Activated effector memory CD4-positive, alpha-beta T cell treated with Interleukin-2 at 50 U/mL for 16 hours (primary cell): ENCODE results near the gene OSER1.

Experiments used
- DNase-seq: peaks from one replicate; pipeline ENCODE4 v3.0.0-alpha.2; 2020

Gene OSER1

GRCh38 chr20:44223721-44224120 is 13.2 kb upstream of the OSER1 start:
- no peak for DNase-seq

DNA sequence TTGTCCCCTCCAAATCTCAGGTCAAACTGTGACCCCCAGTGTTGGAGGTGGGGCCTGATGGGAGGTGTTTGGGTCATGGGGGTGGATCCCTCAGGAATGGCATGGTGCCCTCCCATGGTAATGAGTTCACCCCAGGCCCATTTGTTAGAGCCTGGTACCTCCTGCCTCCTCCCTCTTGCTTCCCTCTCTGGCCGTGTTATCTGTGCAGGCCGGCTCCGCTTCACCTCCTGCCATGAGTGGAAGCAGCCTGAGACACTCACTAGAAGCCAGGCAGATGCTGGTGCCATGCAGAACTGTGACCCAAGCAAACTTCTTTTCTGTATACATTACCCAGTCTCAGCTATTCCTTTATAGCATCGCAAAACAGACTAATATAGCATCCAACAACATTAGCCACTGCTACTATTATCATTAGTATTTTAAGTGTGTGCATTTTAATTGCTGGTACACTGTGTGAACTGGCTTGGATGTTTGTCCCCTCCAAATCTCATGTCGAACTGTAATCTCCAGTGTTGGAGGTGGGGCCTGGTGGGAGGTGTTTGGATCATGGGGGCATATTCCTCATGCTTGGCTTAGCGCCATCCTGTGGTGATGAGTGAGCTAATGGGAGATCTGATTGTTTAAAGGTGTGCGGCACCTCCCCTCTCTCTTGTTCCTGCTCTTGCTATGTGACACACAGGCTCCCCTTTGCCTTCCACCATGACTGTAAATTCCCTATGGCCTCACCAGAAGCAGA is 12.2 kb upstream of the OSER1 start:
- DNase-seq, result no peak

DNA sequence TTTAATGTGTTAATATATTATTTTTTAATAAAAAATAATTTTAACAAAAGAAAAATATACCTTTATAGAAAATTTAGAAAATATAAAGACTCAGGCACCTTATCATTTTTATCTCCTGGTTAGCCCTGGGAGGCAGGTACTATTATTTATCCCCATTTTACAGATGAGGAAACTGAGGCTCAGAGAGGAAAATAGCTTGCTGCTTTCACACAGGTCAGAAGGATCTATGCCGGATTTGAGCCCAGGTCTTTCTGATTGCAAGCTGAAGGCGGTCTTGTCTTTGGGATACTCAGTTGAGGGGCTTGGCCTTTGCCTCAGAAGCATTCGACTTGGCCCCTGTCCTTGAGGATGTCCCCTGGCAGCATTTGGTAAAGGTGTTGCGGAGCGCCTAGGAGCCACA is 11.5 kb upstream of the OSER1 start:
- no peak for DNase-seq

DNA sequence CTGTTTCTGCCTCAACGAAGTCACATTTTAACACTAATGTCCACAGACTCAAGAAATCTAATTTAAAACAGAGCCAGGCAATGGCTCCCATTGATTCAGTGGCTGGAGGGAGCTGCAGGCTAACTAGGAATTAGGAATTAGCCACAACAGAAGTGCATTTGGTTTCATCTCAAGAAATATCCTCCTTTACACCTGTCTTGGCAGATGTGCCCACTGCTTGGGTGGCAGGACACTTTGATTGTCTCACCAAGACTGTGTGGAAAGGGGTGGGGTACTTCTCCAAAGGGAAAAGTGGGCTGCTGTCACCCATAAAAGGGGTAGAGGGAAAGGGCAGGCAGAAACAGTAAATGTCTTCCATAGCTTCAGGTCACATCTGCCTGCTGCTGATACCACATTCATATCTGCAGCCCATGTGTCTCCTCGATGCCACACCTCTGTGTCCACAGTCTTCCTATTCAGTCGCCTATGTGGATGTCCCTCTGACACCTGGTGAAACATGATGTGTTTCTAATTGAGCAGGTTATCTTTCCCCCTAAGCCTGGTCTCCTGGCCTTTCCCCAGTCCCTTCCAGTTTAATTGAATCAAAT is 10.9 kb upstream of the OSER1 start:
- DNase-seq, result no peak

- DNase-seq, result no peak
Observed at GRCh38 chr20:44219791-44220190, 9.2 kb upstream of the OSER1 start.

DNA sequence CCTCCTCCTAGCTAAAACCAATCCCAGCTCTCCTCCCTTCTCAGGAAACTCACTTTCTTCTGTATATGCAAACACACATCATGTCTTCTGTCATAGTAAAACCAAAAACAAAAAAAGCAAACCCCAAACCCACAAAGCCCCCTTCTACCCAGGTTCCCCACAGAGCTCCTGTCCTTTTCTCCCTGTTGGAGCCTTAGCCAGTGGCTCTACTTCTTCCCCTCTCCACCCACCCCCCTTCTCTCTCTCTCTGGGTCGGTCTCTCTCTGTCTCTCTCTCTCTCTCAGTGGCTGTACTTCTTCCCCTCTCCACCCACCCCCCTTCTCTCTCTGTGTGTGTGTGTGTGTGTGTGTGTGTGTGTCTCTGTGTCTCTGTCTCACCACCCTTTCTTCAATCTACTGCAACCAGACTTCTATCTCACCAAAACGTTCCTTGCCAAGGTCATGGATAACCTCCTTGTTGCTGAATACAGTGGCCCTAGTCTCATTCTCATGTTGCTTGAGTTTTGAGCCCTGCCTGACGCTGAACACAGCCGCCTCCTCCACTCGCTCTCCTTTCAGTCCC is 8.7 kb upstream of the OSER1 start:
- DNase-seq, result peak; percentile 2

DNA sequence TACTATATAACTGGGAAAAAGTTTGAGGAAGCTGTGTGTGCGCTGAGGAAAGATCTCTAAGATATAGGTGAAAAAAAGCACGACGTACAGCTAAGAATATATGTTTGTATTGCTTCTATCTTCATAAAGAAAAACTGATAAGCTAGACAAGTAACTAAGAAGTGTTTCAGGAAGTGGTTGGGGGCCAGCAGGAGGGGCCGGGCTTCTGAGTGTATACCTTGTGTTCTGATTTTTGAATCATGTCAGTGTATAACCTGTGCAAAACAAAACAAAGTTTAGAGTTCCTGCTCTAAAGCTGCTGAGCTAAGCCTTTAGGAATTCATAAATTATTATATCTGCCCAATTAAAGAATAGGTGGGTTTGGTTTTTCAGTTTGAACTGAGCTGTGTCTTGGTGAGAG is 7.9 kb upstream of the OSER1 start:
- peak; percentile 51 for DNase-seq

DNA sequence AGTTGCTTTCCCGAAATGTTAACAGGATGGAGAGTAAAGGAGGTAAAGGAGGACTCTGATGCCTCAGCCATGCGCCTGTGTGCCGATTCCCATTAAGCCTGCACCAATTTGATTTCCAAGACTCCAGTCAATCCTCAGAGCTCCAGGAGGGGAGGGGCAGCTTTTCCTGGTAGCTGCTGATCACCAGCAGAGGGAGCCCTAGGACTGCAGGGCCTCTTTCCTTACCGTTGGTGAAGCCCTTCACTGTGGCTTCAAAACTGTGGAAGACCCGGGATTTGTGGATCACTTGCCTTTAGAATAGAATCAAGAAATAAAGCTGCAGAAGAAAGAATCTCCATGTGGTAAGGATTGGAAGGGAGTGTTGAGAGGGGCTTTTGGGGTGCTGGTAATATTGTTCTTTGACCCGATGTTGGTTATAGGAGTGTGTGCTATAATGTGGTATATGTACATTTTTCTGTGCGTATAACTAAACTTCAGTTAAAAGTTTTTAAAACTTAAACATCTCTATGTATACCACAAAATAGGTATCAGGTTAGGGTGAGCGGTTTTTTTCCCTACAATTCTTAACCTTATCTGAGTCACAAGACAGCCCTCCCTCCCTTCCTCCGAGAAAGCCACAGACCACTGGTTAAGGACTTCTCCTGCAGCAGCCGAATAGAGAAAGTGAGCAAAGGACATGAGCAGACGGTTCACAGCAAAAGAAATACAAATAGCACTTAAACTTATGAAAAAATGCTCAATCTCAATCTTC is 6.9 kb upstream of the OSER1 start:
- DNase-seq, result peak; percentile 53

DNA sequence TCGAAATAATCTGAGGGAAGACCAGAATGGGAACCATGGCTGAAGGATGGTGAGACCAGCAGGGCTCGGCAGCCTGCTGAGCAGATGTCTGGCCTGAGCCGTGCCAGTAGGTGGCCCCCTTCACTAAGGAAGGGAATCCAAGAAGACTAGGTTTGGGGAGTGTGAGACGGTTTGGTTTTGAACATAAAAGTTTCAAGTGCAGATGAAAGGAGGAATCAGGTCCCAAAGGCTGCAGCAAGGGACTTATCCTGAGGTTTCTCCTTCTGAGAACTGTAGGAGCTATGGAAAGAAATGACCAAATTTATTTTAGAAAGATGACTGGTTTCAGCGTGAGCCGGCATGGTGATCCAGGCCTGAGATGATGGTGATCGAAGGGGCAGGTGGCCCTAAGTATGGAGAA is 4.6 kb upstream of the OSER1 start:
- peak; percentile 64 for DNase-seq

DNA sequence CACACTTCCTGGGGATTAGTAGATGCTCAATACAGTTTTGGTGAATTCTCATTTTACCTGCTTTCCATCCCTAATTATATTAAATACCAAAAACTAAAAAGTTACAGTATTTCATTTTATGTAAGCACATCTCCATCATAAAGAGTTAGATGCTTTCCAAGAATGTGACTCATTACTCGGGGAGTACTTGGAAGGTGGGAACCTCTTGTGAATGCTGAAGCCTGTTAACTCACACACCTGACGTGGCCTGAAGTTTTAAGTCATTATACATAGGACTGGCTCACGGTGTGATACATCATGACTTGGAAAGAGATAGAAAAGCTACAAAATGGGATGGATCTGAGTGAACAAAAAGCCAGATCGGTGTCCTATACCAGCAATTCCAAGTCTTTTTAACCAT is 2.2 kb upstream of the OSER1 start:
- no peak for DNase-seq

GRCh38 chr20:44211177-44212039 is 837 bp upstream of the OSER1 start:
- DNase-seq, result no peak

DNA sequence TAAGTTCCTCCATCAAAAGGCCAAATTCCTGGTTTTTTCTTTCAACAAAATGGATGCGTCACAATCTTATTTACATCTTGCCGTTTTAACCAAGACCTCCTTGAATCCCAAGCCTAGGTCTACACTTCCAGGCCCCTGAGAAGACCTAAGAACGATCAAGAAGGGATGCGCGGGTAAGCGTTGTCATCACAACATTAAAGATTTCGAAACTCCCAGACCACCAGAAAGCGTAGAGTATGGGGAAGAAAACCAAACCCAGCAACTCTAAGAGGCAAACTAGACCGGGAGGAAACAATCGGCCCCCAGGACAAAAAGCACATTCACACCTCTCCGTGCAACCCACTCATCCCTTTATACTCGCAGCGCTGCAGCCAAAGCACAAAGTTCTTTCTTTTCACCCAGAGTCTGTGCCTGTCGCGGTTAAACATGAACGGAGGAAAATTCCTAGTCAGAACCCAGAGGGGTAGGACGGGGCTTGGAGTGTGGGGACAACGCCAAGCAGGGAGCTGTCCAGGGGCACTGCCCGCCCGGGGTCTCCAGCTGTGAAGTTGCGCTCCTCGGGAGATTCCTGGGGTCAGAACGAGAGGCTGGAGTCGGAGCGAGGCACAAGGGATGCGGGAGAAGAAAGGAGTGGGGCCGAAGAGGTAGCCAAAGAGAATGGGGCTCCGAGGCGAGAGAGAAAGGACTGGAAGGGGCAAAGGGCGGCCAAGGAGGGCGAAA is 725 bp downstream of the OSER1 start:
- DNase-seq, result no peak

GRCh38 chr20:44208770-44209169 is 1.8 kb downstream of the OSER1 start:
- no peak for DNase-seq

DNA sequence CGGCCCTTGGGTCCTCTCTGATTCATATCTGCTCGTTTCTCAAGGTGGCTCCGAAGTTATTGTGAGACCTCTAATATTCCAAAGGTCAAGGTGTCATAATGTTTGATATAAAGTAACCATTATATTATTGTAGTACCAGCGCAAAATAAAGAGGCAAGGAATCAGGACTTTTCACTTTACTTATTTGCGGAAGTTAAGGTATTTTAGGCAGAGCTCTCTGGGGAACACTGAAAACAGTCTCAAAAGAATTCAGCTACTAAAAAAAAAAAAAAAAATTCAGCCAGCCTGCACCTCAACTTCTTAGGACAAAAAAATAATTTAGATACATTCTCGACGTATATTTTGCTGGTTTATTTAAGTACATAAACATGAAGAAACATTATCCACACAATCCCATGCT is 2.4 kb downstream of the OSER1 start:
- DNase-seq, result no peak

GRCh38 chr20:44207126-44207723 is 3.3 kb downstream of the OSER1 start:
- no peak for DNase-seq

DNA sequence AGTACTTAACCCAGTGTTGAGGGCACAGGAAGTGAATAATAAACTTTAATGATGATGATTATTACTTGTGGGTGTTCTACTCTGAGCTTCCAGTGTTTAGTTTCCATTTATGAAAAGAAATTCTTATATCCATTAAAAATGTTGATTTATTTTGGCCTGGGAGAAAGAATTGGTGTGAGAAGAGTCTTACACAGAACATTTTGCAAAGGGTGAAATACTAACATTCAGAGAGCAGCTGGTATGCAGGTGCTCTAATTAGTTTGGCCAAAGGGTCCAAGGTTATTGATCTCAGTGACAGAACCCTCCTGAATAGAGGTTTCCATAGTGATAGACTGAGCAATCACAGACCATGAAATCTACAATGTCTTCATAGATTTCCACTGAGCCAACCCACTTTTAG is 4.4 kb downstream of the OSER1 start:
- no peak for DNase-seq

DNA sequence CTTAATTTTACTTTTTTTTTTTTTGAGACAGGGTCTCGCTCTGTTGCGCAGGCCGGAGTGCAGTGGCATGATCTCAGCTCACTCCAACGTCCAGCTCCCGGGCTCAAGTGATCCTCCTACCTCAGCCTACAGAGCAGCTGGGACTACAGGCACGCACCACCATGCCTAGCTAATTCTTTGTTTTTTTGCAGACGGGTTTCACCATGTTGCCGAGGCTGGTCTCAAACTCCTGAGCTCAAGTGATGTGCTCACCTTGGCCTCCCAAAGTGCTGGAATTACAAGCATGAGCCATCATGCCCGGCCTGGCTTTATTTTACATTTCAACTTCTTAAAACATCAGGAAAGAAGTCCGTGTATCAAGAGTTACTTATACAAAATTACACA is 5.7 kb downstream of the OSER1 start:
- DNase-seq, result no peak

DNA sequence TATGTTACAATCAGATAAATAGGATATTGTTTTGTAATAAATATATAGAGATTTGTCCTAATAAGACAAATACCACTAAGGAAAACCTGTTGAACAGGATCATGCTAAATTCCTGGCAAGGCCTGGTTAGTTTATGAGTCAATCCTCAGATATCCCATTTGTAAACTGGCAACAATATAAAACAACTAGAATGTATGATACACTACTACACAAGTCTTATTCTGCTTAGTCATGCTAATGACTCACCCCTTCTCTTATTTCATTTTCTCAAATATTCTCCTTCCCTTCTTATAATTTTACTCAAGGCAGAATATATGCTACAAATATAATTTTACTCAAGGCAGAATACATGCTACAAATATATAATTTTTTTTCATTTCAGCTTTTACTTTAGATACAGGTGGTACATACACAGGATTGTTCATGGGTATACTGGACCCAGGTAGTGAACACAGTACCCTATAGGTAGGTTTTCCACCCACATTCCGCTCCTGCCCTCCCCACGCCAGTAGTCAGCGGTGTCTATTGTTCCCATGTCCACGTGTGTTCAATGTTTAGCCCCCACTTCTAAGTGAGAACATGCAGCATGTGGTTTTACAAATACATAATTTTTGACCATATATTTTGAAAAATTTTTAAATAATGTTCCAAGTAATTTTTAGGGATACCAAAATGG is 6.3 kb downstream of the OSER1 start:
- no peak for DNase-seq

DNA sequence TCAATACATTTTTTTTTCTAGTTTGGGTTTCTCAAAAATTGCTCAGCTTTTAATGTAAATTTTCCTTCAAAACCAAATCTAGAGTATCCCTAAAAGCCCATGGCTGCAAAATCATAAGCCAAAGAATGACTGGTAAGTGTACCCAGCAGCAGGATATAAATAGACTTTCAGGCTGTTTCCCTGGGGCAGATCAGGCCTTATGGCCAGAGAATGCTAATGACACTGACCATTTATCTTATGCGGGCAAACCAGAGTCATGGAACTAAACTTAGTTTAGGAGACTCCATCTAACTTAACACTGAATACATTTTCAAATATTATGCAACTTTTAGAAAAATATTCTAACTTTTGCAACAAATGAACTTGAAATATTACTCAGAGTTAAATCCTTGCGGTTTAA is 7.4 kb downstream of the OSER1 start:
- no peak for DNase-seq

GRCh38 chr20:44200983-44201382 is 9.6 kb downstream of the OSER1 start:
- DNase-seq, result no peak

DNA sequence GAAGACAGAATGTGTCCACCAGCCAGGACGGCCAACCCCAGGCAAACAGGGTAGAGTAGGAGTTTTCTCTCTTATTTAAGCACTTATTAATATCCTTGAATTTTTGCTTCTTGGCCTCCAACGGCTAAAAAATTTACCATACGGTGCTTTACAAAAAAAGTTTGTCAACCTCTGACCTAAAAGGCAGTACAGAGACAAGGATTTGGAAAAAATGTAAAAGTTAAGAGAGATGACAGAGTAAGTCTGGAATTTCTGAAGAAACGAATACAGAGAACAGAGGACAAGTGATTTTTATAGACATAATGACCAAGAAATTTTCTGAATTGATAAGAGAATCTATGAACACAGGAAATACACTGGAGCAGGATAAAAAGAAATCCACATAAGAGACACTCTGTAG is 10.2 kb downstream of the OSER1 start:
- DNase-seq, result no peak
